Germinal center (tissue), 1 donor: ENCODE data around the gene SCO2.

Experiments used
- DNase-seq: peaks from one replicate; pipeline ENCODE4 v3.0.0; 2012; ENCODE audit warnings: mixed read lengths, low spot score

Gene SCO2

GRCh38 chr22:50550395-50550794 lies 25.0 kb upstream of the SCO2 start:
- DNase-seq, result peak; percentile 2

- DNase-seq, result peak; percentile 36
Measured at GRCh38 chr22:50548921-50549790, 23.8 kb upstream of the SCO2 start.

- DNase-seq, result peak; percentile 70
Measured at GRCh38 chr22:50548040-50548920, 22.9 kb upstream of the SCO2 start.

- DNase-seq, result no peak
Measured at GRCh38 chr22:50547263-50547985, 22.0 kb upstream of the SCO2 start.

GRCh38 chr22:50546326-50547262 lies 21.2 kb upstream of the SCO2 start:
- DNase-seq, result no peak

- no peak for DNase-seq
Measured at GRCh38 chr22:50545522-50546325, 20.3 kb upstream of the SCO2 start, which contains the start of gene KLHDC7B. KLHDC7B (plus strand) TSS chr22:50545899; CDS start chr22:50546244, 345 bp downstream.

- DNase-seq, result no peak
Measured at GRCh38 chr22:50544746-50545253, 19.4 kb upstream of the SCO2 start.

- DNase-seq, result peak; percentile 91
Measured at GRCh38 chr22:50544078-50544745, 18.8 kb upstream of the SCO2 start.

- peak; percentile 69 for DNase-seq
Measured at GRCh38 chr22:50542416-50542927, 17.1 kb upstream of the SCO2 start.

- DNase-seq, result peak; percentile 2
Measured at GRCh38 chr22:50541667-50542026, 16.2 kb upstream of the SCO2 start.

- no peak for DNase-seq
Measured at GRCh38 chr22:50540381-50540780, 15.0 kb upstream of the SCO2 start.

GRCh38 chr22:50537765-50538164 lies 12.4 kb upstream of the SCO2 start:
- no peak for DNase-seq

- DNase-seq, result no peak
Measured at GRCh38 chr22:50536226-50536625, 10.8 kb upstream of the SCO2 start.

GRCh38 chr22:50535113-50535512 lies 9.7 kb upstream of the SCO2 start:
- DNase-seq, result peak; percentile 5

GRCh38 chr22:50533856-50534711 lies 8.7 kb upstream of the SCO2 start:
- peak; percentile 5 for DNase-seq

- DNase-seq, result no peak
Measured at GRCh38 chr22:50532824-50533796, 7.7 kb upstream of the SCO2 start.
